ACC112 (cell line): ENCODE measurements around the gene TBL1XR1.

ENCODE experiments used
- H2AFZ ChIP-seq: fragments of 200-600 bp; sonication (generic); one replicate; pipeline ENCODE4 v1.6.0; 2017; ENCODE audit warnings: antibody characterized with exemption, low read length; ENCODE audit not compliant: unreplicated experiment
- H3K27ac ChIP-seq: fragments of 200-600 bp; sonication (generic); 2 replicates; pipeline ENCODE4 v1.5.1; 2014; ENCODE audit warnings: low read depth, mild to moderate bottlenecking, antibody characterized with exemption, low read length, moderate library complexity
- H3K27me3 ChIP-seq: fragments of 200-600 bp; sonication (generic); 2 replicates; pipeline ENCODE4 v1.6.1; 2014; ENCODE audit warnings: mild to moderate bottlenecking, antibody characterized with exemption, low read length, moderate library complexity, mixed read lengths; ENCODE audit not compliant: insufficient read depth
- H3K36me3 ChIP-seq: fragments of 200-600 bp; sonication (generic); 2 replicates; pipeline ENCODE4 v1.6.1; 2016; ENCODE audit warnings: mild to moderate bottlenecking, antibody characterized with exemption, low read length, moderate library complexity, mixed read lengths; ENCODE audit not compliant: insufficient read depth
- H3K4me1 ChIP-seq: fragments of 200-600 bp; sonication (generic); one replicate; pipeline ENCODE4 v1.6.1; 2016; ENCODE audit warnings: low read length, mixed read lengths; ENCODE audit not compliant: insufficient read depth, unreplicated experiment, control insufficient read depth
- H3K4me3 ChIP-seq: fragments of 200-600 bp; sonication (generic); 2 replicates; pipeline ENCODE4 v1.5.1; 2014; ENCODE audit warnings: mild to moderate bottlenecking, low read depth, low read length
- H3K79me2 ChIP-seq: fragments of 200-600 bp; sonication (generic); one replicate; pipeline ENCODE4 v1.6.0; 2016; ENCODE audit warnings: low read length; ENCODE audit not compliant: control insufficient read depth, unreplicated experiment, insufficient read depth

Gene TBL1XR1

DNA sequence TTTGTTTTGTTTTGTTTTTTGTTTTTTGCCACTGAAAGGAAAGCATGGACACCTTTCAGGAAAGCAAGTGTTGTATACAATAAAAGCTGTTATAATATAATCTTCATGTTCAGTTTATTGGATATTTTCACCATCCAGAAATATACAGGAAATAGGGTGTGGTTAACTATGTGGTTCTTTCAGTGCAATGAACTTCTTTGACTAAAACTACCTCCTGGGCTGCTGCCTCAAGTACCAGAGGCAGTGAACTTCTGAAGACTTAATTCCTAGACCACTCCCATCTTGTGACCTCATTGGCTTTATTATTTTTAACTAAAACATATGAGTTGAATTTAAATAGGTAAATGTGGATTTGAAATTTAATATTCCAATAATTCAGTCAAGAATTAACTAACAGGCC is 27.1 kb upstream of the TBL1XR1 start:
- H3K79me2 ChIP-seq: no peaks in the 10 kb centered on the region
- H3K27me3 ChIP-seq: no peaks in the 10 kb centered on the region
- H3K4me3 ChIP-seq: no peak overlapping the region
- H3K4me1 ChIP-seq: no peaks in the 10 kb centered on the region
- no peaks in the 10 kb centered on the region for H3K36me3 ChIP-seq
- no peak overlapping the region for H3K27ac ChIP-seq
- H2AFZ ChIP-seq: no peak overlapping the region

DNA sequence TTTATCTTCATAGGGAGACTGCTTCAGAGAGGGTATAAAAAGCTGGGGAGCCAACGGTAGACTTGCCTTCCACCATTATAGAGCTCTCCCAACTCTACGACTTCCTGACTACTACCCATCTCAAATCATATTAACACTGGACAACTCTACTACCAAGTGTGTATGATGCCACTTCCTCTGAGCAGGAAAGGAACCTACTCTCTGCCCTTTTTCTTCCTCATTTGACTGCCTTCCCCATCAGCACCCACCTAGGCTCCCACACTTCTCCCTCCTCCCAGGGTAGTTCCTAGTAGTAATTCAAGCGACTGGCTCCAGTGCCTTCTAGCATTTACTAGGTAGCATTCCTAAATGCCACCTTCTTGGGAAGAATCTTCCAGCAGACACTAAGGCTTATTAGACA is 24.5 kb upstream of the TBL1XR1 start:
- Histone ChIP-seq H3K27me3 (no peaks in the 10 kb centered on the region), H3K4me1 (no peaks in the 10 kb centered on the region), H3K27ac (no peak overlapping the region), H3K79me2 (no peaks in the 10 kb centered on the region), H2AFZ (no peak overlapping the region), H3K36me3 (no peaks in the 10 kb centered on the region), H3K4me3 (no peak overlapping the region)

DNA sequence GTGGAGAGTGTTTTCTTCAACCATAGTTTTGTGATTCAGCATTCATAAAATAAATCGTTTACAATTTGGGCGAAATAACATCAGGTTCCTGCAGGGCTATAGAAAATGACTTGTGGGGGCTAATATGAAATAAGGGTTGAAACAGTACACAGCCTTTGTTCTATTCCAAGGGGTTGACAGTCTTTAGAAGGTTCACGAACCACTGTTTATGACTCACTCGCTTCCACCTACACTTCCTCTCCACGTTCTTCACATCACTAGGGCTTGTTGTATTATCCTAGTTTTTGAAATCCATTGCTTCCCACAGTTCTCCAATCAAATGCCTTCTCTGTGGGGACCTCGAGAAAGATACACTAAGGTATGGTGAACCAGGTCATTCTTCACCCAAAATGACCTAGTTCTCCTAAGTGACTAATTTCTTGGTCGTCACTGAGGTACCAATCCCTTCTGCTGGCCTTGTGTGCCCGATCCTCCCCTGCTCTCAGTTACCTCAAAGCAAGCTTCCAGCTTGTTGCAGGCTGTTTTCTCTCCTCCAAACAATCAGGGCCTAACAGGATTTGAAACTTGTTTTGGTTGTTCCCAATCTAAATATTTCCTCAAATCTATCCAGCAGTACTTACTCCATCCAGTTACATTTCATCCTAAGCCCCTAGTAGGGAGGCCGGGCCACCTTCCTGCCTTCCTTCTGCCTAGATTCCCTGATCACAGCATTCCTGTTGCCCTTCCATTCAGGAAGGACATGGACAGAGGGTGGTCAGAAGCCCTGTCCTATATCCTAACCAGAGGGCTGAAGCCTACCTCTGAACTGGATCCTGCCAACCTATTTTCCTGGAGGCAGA is 23.1 kb upstream of the TBL1XR1 start:
- Histone ChIP-seq H3K79me2 (no peaks in the 10 kb centered on the region), H2AFZ (no peak overlapping the region), H3K27ac (no peak overlapping the region), H3K4me3 (no peak overlapping the region), H3K27me3 (no peaks in the 10 kb centered on the region), H3K4me1 (no peaks in the 10 kb centered on the region), H3K36me3 (no peaks in the 10 kb centered on the region)

DNA sequence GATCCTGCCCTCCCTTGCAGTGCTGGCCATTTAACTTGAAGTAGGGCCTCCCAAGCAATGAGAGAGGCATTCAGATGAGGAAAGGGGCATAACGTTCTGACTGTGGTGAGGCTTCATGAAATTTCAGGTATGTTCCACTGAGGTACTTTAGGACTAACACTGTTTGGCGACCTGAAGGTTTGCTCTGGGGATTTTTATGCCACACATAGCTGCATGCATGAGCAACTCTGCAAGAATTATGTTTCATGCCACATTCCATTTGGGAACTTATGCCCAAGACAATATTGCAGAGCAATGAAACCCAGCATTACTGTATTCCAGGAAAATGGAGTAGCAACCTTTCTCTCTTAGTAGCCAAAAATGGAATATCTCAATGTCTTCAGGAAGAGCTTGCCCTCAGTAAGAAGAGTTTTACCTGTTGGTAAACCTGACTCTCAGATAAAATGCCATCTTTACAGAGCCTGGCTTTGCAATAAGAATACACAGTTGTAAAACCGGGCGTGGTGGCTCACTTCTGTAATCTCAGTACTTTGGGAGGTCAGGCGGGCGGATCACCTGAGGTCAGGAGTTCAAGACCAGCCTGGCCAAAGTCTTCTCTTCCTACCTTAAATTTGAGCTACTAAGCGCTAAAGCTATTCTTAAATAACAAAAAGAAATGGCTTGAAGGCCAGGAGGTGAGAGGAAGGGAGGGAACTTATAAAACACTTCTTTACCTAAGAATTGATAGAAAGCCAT is 16.7 kb upstream of the TBL1XR1 start:
- Histone ChIP-seq H3K4me3 (no peak overlapping the region), H2AFZ (no peak overlapping the region), H3K27me3 (no peaks in the 10 kb centered on the region), H3K27ac (no peak overlapping the region), H3K4me1 (no peaks in the 10 kb centered on the region), H3K79me2 (no peaks in the 10 kb centered on the region), H3K36me3 (no peaks in the 10 kb centered on the region)

DNA sequence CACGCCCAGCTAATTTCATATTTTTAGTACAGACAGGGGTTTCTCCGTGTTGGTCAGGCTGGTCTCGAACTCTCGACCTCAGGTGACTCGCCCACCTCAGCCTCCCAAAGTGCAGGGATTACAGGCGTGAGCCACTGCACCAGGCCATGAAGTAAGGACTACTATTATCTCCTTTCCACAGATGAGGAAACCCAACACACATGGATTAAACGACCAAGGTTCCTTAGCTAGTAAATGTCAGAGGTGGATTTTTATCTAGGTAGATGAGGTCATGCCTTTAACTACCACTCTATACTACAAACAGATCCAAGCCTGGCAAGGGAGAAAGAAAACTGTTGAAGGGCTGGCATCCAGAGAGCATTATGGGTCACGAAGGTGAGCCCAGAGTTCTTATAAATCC is 15.5 kb upstream of the TBL1XR1 start:
- Histone ChIP-seq H3K4me1 (no peaks in the 10 kb centered on the region), H3K4me3 (no peak overlapping the region)

DNA sequence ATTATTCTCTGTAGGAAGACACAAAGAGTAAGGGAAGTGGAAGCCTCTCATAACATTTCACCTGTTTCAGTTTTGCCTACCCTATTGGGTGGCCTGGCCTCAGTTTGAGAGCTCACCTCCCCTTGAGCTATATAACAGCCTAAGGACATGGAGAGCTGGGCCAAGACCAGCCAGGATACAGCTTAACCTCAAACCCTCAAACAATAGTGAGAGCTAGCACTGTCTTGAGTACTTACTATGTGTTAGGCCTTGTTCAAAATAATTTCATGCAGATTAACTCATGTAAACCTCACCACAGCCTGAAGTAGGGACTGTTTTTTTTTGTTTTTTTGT is 15.0 kb upstream of the TBL1XR1 start:
- Histone ChIP-seq H3K36me3 (no peaks in the 10 kb centered on the region), H3K4me1 (no peaks in the 10 kb centered on the region), H2AFZ (no peak overlapping the region), H3K79me2 (no peaks in the 10 kb centered on the region), H3K4me3 (no peak overlapping the region), H3K27me3 (no peaks in the 10 kb centered on the region), H3K27ac (no peak overlapping the region)

More for the DNA sequence above, 15.5 kb upstream of the TBL1XR1 start:
- no peaks in the 10 kb centered on the region for H3K27me3 ChIP-seq
- no peak overlapping the region for H3K27ac ChIP-seq
- H3K79me2 ChIP-seq: no peaks in the 10 kb centered on the region
- H3K36me3 ChIP-seq: no peaks in the 10 kb centered on the region
- no peak overlapping the region for H2AFZ ChIP-seq

DNA sequence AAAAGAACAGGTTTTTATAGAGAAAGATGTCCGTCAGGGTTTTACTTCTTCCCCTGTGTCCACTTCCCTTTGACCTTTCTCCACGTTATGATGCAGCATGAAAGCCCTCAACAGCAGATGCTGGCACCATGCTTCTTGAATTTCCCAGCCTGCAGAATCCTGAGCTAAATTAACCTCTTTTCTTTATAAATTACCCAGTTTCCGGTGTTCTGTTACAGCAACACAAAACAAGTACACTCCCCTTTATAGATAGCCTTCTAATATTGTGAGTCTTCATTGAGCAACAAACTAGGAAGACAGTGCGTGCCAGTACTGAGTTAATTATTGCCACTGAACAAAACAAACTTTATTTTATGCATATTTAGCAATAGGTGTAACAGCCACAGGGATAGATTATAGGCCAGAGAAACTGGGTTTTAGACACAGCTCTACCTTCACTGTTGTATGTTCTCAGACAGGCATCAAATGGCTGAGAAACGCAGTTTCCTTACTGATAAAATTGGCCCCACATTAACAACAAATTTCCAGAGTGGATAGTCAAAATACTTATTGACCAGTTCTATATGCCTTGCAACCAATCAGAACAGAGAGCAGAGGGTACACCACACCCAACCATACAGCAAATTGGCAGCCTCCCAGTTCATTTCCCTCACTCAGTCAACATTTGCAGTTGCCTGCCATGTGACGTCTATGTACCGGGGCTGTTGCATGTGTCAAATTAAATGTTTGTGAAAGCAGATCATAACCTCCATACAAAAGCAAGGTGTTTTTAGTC is 14.4 kb upstream of the TBL1XR1 start:
- Histone ChIP-seq H3K79me2 (no peaks in the 10 kb centered on the region), H3K36me3 (no peaks in the 10 kb centered on the region), H3K4me3 (no peak overlapping the region), H3K4me1 (no peaks in the 10 kb centered on the region), H2AFZ (no peak overlapping the region), H3K27ac (no peak overlapping the region), H3K27me3 (no peaks in the 10 kb centered on the region)

DNA sequence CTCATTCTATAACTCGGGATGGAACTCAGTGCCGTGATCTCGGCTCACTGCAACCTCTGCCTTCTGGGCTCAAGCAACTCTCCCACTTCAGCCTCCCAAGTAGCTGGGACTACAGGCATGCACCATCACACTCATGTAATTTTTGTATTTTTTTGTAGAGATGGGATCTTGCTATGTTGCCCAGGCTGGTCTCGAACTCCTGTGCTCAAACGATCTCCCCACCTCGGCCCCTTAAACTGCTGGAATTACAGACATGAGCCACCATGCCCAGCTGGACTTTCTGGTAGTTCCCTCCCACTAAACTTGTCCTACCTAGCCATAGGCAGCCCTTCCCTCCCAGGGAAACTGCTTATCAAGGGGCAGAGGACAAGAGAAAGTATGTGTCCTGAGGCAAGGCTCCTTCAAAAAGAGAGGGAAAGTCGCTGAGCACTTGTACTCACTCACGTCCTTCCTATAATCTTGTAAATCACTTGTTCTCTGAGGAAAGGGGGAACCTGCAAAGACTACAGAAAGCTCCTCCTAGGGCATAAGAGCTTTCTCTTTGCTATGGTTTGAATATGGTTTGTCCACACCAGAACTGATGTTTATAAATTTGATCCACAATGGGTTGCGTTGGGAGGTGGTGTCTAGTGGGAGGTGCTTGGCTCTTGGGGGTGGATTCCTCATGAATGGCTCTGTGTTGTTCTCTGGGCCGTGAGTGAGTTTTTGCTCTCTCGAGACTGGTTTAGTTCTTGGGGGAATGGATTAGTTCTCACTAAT is 13.6 kb upstream of the TBL1XR1 start:
- no peaks in the 10 kb centered on the region for H3K4me1 ChIP-seq
- H3K4me3 ChIP-seq: no peak overlapping the region

DNA sequence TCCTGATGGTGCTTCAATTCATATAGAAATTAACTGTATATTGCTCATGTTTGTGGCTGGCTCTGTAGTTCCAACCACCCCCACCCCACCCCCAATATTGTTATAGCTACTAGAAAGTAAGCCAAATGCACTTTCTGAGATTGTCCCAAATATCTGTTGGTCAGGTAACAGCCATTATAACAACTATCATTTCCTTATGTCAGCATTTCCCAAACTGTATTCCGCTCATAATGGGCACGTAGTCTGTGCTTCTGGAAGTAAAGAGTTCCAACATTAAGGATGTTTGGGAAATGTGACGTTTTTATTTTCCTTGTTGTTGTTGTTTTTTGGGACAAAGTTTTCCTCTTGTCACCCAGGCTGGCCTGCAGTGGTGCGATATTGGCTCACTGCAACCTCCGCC is 12.2 kb upstream of the TBL1XR1 start:
- H2AFZ ChIP-seq: no peak overlapping the region
- H3K79me2 ChIP-seq: no peaks in the 10 kb centered on the region
- no peaks in the 10 kb centered on the region for H3K4me1 ChIP-seq
- H3K27ac ChIP-seq: no peak overlapping the region
- H3K4me3 ChIP-seq: no peak overlapping the region
- H3K27me3 ChIP-seq: no peaks in the 10 kb centered on the region
- no peaks in the 10 kb centered on the region for H3K36me3 ChIP-seq

More for the DNA sequence above, 13.6 kb upstream of the TBL1XR1 start:
- no peaks in the 10 kb centered on the region for H3K36me3 ChIP-seq
- H3K79me2 ChIP-seq: no peaks in the 10 kb centered on the region
- no peak overlapping the region for H3K27ac ChIP-seq
- H3K27me3 ChIP-seq: no peaks in the 10 kb centered on the region
- no peak overlapping the region for H2AFZ ChIP-seq

DNA sequence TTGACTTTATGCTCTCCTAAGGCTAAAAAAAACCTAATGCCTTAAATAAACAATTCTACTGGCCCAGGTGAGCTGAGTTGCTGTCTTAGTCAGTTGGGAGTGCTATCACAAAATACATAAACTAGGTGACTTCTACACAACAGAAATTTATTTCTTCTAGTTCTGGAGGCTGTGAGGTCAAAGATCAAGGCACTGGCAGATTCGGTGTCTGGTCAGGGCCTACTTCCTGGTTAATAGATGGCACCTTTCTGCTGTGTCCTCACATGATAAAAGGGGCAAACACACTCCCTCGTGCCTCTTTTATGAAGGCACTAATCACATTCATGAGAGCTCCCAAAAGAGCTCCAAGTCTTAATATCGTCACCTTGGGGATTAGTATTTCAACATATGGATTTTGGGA is 11.5 kb upstream of the TBL1XR1 start:
- Histone ChIP-seq H3K4me3 (no peak overlapping the region), H2AFZ (peak overlapping the region; percentile 25), H3K79me2 (no peaks in the 10 kb centered on the region), H3K36me3 (no peaks in the 10 kb centered on the region), H3K4me1 (no peaks in the 10 kb centered on the region), H3K27me3 (no peaks in the 10 kb centered on the region), H3K27ac (no peak overlapping the region)
